ENCODE data around the gene CREM. TPM values are rescaled to one million over a fixed set of nuclear protein-coding genes. Genes with fewer than 3 reads are reported as not detected.

Gene CREM
- total RNA-seq, 1 experiment from 2014 or later = 21.4 TPM

- Histone ChIP-seq H2AFZ (ENCODE audit: low read depth, low read length, poor library complexity, severe bottlenecking) (no peak overlapping the region), H3K27ac (ENCODE audit: low read depth, low read length) (no peak overlapping the region), H3K9me2 (ENCODE audit: insufficient read depth) (no peaks in the 10 kb centered on the region), H3K27me3 (ENCODE audit: insufficient read depth, low read length) (no peaks in the 10 kb centered on the region), H3K4me1 (ENCODE audit: control insufficient read depth in 1 of 2, insufficient read depth in 2 of 2, low read length in 2 of 2) (peaks cover 0 to 13% of the 10 kb centered on the region in 2 experiments; a peak in 3 of 4 replicates), H3K9ac (ENCODE audit: low read length) (no peak overlapping the region), H3K79me2 (ENCODE audit: insufficient read depth, low read length) (no peaks in the 10 kb centered on the region), H4K20me1 (ENCODE audit: insufficient read depth) (no peaks in the 10 kb centered on the region), H3K36me3 (ENCODE audit: control insufficient read depth in 1 of 2, insufficient read depth in 2 of 2, low read length in 2 of 2) (no peaks in the 10 kb centered on the region), H3K9me3 (ENCODE audit: control insufficient read depth in 1 of 2, insufficient read depth in 1 of 2, low read depth in 1 of 2, low read length in 2 of 2) (no peaks in the 10 kb centered on the region), H3K4me2 (ENCODE audit: low read length) (no peak overlapping the region), H3K4me3 (replicated peaks in 1 of 2; ENCODE audit: low read depth in 1 of 2, low read length in 2 of 2) (no peak overlapping the region)
- CTCF ChIA-PET = interaction anchor here (2.0 kb wide), 1 partner anchor 101 kb away, joined by 4 read pairs; no protein-coding TSS in a partner anchor
- intact Hi-C loops (cut with micrococcal nuclease) = loop anchor here (2.0 to 5.0 kb wide), 2 partner anchors 225 to 563 kb away; no protein-coding TSS in a partner anchor
- no peak for TF ChIP-seq ELF1 (IDR thresholded peaks at IDR 0.05; ENCODE audit: borderline replicate concordance, low read depth)
- TF ChIP-seq RAD21 (IDR thresholded peaks at IDR 0.05; ENCODE audit: low read depth) = no peak
- no peak for TF ChIP-seq CEBPB (IDR thresholded peaks at IDR 0.05; ENCODE audit: low read depth)
- no peak for TF ChIP-seq TCF7L2 (IDR thresholded peaks at IDR 0.05; ENCODE audit: borderline replicate concordance, extremely low read depth, insufficient read depth, insufficient read length)
- TF ChIP-seq YY1 (IDR thresholded peaks at IDR 0.05; ENCODE audit: extremely low read depth, insufficient replicate concordance, low read depth, low read length) = no peak
- no peak for TF ChIP-seq SRF (IDR thresholded peaks at IDR 0.05; ENCODE audit: low read depth)
- TF ChIP-seq MAX (IDR thresholded peaks at IDR 0.05) = no peak
- TF ChIP-seq POLR2AphosphoS5 (IDR thresholded peaks at IDR 0.05; ENCODE audit: low read depth, low read length) = no peak
- TF ChIP-seq, protein P1, sequence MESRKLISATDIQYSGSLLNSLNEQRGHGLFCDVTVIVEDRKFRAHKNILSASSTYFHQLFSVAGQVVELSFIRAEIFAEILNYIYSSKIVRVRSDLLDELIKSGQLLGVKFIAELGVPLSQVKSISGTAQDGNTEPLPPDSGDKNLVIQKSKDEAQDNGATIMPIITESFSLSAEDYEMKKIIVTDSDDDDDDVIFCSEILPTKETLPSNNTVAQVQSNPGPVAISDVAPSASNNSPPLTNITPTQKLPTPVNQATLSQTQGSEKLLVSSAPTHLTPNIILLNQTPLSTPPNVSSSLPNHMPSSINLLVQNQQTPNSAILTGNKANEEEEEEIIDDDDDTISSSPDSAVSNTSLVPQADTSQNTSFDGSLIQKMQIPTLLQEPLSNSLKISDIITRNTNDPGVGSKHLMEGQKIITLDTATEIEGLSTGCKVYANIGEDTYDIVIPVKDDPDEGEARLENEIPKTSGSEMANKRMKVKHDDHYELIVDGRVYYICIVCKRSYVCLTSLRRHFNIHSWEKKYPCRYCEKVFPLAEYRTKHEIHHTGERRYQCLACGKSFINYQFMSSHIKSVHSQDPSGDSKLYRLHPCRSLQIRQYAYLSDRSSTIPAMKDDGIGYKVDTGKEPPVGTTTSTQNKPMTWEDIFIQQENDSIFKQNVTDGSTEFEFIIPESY (IDR thresholded peaks at IDR 0.05; ENCODE audit: extremely low read depth, insufficient replicate concordance, low read length) = no peak
- no peak for TF ChIP-seq FOSL1 (IDR thresholded peaks at IDR 0.05; ENCODE audit: low read depth)
- no peak for TF ChIP-seq CBX3 (IDR thresholded peaks at IDR 0.05; ENCODE audit: low read depth)
- TF ChIP-seq POLR2A (IDR thresholded peaks at IDR 0.05; ENCODE audit: borderline replicate concordance, extremely low read depth, insufficient read depth, insufficient read length) = no peak
- TF ChIP-seq, protein P2, sequence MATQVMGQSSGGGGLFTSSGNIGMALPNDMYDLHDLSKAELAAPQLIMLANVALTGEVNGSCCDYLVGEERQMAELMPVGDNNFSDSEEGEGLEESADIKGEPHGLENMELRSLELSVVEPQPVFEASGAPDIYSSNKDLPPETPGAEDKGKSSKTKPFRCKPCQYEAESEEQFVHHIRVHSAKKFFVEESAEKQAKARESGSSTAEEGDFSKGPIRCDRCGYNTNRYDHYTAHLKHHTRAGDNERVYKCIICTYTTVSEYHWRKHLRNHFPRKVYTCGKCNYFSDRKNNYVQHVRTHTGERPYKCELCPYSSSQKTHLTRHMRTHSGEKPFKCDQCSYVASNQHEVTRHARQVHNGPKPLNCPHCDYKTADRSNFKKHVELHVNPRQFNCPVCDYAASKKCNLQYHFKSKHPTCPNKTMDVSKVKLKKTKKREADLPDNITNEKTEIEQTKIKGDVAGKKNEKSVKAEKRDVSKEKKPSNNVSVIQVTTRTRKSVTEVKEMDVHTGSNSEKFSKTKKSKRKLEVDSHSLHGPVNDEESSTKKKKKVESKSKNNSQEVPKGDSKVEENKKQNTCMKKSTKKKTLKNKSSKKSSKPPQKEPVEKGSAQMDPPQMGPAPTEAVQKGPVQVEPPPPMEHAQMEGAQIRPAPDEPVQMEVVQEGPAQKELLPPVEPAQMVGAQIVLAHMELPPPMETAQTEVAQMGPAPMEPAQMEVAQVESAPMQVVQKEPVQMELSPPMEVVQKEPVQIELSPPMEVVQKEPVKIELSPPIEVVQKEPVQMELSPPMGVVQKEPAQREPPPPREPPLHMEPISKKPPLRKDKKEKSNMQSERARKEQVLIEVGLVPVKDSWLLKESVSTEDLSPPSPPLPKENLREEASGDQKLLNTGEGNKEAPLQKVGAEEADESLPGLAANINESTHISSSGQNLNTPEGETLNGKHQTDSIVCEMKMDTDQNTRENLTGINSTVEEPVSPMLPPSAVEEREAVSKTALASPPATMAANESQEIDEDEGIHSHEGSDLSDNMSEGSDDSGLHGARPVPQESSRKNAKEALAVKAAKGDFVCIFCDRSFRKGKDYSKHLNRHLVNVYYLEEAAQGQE (IDR thresholded peaks at IDR 0.05; ENCODE audit: low read depth) = no peak
- no peak for TF ChIP-seq ZNF274 (IDR thresholded peaks at IDR 0.05; ENCODE audit: low read depth, low read length)
- no peak for TF ChIP-seq SP1 (IDR thresholded peaks at IDR 0.05; ENCODE audit: low read depth)
- no peak for TF ChIP-seq JUND (IDR thresholded peaks at IDR 0.05)
- TF ChIP-seq, protein P3, sequence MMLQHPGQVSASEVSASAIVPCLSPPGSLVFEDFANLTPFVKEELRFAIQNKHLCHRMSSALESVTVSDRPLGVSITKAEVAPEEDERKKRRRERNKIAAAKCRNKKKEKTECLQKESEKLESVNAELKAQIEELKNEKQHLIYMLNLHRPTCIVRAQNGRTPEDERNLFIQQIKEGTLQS (IDR thresholded peaks at IDR 0.05) = no peak
- POLR2A ChIA-PET = interaction anchor here (1.4 kb wide), 1 partner anchor 94 kb away, joined by 3 read pairs; the partner anchor contains the start of gene CREM
- RAD21 ChIA-PET (ENCODE audit: low non-redundant PET in 1 of 2, low total read pairs in 2 of 2, uncharacterized antibody in 2 of 2, unreplicated experiment in 2 of 2) = interaction anchor here in 1 of 2 experiments (0.7 to 0.8 kb wide), 2 partner anchors 257 to 563 kb away, joined by 5 read pairs; no protein-coding TSS in a partner anchor
- BruUV-seq (replicated peaks) = no TSS peak
- ATAC-seq (no peak), DNase-seq (ENCODE audit: low read depth, low spot score) (no peak)
Measured at GRCh38 chr10:35219891-35220890, 93.5 kb downstream of the CREM start.

Measured in HCT116 (cell line).